MV-4-11 (cell line): ENCODE measurements around the gene FDXR.
A peak's percentile ranks its signal among the peaks of the same experiment; 100 is the strongest.
"Not testable (repeated sequence)": the region's sequence is repeated elsewhere in the genome, so short reads cannot be mapped to it uniquely, and the experiment has no call there.

Source experiments
- DNase-seq: peaks from one replicate; lab custom pipeline; 2025; lab: John Stamatoyannopoulos, UW

Gene FDXR

DNA sequence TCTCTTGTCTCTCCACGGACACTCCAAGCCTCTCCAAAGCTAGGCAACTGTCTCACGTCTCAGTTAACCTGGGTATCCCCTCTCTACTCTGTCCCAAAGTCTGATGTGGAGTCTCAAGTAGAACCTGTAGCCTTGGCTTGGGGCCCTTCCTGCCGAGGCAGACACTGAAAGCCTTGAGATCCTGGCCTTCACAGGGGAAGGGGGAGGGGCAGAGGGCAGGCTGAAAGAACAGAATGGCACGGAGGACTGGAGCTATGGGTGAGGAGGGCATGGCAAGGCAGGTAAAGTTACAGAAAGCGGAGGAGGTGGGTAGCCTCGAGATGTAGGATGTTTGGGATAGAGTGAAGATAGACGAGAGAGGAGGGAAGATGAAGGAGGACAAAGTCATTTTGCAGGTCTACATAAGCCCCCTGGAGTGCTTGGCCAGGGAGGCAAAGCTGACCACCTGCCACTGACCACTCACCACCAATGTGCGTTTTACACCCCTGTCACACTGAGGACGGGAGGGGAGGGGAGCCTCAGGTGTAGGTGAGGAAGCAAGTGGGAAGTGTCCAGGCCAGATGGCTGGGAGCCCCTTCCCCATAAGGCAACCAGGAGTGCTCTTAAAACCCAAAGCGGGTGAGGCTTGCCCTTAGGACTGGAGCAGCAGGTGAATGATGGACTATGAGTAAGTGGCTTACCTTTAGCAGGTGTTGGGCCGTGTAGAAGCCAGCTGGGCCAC lies 1.3 kb downstream of the FDXR start:
- no peak for DNase-seq

GRCh38 chr17:74870512-74870911 lies 2.3 kb downstream of the FDXR start:
- DNase-seq, result no peak

DNA sequence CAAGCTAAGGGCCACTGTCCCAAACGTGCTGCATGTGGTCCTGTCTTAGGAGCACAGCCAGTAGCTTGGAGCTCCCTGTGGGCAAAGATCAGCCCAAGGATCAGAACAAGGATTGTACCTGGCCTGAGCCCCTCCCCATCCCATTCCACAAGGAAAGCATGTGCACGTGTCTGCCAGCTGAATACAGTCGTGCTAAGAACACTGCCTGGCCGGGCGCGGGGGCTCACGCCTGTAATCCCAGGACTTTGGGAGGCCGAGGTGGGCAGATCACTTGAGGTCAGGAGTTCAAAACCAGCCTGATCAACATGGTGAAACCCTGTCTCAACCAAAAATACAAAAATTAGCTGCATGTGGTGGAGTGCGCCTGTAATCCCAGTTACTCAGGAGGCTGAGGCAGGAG lies 2.8 kb downstream of the FDXR start:
- DNase-seq, result not testable (repeated sequence)

GRCh38 chr17:74868908-74869255 lies 3.9 kb downstream of the FDXR start:
- no peak for DNase-seq

DNA sequence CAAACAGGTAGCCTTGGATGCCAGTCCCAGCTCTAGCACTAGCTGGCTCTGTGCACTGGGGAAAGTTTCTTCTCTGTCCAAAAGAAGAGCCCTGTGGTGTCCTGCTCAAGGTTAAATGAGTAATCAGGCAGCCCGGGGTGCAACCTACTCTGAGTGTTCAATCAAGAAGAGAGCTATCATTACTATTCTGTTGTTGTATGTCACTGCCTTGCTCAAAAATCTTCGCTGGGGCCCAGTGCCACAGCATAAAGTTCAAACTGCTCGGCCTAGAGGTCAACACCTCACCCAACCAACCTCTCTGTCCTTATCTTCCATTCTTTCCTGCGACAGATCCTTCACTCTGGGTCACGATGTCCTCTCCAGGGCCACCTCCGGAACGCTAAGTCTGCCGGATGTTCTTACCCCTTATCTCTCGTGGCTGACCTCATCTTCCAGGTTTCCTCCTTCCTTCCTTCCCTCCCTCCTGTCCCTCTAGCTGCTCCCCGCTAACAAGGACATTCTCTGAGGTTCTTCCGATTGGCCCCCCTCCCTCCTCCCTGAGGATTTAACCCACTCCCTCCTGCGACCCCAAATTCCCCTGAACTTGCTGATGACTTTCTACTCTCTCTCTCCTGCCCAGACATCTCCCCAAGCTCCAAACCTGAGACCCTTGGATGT lies 4.4 kb downstream of the FDXR start:
- no peak for DNase-seq

DNA sequence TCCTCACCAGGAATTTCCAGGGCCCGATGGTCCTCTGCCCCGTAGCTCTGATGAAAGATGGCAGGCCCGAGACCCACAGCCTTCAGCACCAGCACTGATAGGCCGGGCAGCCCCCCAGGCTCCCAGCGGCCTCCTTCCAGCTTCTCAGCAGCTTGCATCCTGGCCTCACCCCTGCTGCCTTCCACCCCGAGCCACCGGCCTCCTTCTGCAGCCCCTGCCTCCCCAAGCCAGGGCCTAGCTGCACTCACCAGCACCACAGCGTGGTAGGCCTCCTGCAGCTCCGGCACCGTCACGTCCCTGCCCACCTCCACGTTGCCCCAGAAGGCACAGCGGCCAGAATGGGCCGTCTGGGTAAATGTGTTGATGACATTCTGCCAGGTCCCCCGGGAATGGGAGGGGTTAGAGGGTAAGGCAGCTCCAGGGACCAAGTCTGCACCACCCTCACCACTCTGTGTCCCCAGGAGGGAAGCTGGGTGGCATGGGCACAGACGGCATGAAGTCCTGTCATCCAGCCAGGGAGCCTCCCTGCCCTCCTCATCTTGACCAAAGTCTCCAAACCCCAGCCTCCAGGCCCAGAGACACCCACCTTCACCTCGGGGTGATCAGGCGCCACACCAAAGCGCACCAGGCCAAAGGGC lies 6.5 kb downstream of the FDXR start:
- DNase-seq, result no peak

DNA sequence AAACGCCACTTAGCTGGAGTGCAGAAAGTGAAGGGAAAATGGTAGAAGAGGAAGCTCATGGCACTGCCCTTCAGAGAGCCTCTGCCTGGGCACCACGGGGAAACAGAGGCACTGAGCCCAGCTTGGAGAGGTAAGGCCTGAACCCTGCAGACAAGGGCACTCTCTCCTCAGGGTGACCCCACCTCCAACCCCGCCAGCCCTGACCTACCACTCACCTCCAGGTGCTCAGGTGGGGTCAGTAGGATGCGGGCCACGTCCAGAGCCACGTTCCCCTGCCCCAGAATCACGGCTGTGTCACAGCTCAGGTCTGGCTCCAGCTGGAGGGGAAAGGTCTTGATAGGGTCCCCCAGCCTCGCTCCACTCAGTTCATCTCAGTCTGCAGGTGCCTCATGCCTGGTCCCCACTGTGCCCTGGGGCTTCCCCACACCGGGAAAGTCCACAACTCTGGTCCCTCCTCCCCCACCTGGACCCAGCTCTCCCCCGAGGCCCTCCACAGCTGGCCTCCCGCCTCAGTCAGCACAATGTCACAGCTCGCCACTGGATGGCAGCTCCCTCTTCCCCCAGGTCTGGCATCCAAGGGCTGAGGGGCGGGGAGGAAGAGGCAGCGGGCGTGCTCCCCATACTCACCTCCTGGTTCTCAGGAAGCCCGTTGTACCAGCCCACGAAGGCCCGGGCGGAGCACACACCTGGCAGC lies 7.1 kb downstream of the FDXR start:
- no peak for DNase-seq

GRCh38 chr17:74864866-74865395 lies 7.9 kb downstream of the FDXR start:
- peak; percentile 58 for DNase-seq

DNA sequence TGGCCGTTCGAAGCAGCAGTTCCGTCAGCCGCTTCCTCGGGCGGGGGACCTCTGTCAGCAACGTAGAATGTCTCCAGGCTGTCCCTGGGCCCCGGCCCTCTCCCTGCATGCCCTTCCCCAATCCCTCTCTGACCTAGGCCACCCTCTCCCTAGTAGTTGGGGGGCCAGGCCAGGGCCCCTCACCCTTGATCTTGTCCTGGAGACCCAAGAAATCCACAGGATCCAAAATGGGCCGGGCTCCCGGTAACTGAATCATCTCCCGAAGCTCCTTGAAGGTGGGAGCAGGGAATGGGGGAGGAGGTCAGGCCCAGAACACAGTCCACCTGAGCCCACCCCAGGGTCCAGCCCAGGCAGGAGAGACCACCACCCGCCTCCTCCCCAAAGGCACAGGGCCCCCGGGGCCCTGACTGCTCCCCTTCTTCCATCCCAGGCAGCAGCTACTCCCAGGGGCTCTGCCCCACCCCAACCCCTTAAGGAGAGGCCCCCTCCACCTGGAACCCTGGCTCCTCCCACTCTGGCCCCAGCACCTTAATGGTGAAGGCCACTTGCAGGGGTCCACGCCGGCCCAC lies 8.4 kb downstream of the FDXR start:
- DNase-seq, result no peak

DNA sequence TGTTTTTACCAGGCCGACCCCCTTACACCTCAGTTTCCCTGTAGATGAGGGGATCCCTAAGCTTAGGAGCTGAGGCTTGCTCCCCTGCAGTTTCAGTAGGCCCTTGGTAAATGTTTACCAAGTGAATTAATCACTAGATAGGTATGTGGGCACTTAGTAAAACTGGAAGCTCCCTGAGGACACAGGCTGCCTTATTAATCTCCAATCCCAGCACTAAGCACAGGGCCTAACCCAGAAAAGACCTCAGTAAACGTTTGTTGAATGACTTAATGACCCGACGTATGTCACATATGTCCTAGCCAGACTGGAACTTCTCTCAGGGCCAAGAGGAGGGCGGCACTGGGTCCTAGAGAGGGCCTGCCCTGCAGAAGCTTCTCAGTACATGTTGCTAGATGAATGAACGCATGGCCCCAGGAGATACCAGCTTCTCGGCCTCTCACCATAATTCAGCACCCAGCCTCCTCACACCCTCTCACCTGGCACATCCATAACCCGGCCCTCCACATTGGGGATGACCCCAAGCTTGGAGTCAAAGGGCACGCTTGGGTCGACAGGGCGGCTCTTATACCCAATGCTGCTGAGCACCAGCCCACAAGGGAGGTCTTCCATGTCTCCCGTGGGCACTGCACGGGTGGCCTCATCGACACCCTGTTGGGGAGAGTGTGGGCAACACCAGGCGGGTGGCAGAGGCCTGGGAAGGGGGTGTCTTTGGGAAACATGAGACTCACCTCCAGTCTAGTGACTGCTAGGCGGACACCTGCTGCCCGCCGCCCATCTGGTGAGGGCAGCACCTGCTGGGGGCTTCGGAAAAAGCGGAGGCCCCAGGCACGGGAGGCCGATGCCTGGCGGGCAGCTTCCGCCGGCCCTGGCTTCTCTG lies 9.1 kb downstream of the FDXR start:
- no peak for DNase-seq

- DNase-seq, result no peak
Observed at GRCh38 chr17:74862919-74863318, 9.9 kb downstream of the FDXR start.

- DNase-seq, result no peak
Observed at GRCh38 chr17:74862108-74862901, 10.5 kb downstream of the FDXR start.

- no peak for DNase-seq
Observed at GRCh38 chr17:74861662-74862107, 11.1 kb downstream of the FDXR start.

DNA sequence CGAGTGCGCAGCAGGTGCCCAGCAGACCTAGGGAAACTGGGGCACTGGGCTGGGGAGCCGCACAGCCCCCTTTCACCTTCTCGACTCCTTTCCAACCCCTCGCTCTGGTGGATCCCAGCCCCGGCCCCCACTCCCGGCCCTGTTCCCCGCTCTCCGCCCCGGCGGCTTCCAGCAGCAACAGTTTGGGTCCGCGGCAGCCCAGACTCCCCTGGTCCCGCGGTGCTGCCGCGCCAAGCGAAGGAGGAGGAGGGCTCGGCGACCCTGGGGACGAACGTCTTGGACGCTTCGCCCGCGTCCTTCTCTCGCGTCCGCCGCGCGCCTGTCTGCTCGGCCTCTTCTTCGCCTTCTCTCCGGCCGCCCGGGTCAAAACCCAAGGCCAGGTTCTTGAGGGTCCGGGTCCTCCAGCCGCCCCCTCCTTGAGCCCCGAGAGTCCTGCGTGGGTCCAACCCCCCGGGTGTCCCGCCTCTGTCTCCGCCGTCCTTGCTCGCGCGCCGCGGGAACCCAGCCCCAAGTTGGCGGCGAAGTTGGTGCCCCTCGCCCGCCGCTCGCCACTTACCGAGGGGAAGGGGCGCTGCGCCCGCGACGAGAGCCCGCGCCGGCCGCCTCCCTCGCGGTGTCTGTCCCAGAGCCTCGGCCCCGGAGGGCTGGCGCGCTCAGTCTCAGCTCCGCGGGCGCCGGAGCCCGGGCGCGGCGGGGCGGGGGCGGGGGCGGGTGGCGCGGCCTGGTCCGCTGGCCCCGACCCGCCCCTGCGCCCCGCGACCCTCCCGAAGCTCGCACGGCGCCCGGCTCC lies 11.7 kb downstream of the FDXR start:
- DNase-seq, result no peak

GRCh38 chr17:74860229-74860871 lies 12.4 kb downstream of the FDXR start:
- DNase-seq, result no peak

GRCh38 chr17:74859459-74860228 lies 13.2 kb downstream of the FDXR start, which contains the start of gene GRIN2C:
Gene GRIN2C, minus strand, starts transcription at chr17:74859885. Its CDS starts 4,793 bp downstream, at chr17:74855092.
- DNase-seq, result no peak

DNA sequence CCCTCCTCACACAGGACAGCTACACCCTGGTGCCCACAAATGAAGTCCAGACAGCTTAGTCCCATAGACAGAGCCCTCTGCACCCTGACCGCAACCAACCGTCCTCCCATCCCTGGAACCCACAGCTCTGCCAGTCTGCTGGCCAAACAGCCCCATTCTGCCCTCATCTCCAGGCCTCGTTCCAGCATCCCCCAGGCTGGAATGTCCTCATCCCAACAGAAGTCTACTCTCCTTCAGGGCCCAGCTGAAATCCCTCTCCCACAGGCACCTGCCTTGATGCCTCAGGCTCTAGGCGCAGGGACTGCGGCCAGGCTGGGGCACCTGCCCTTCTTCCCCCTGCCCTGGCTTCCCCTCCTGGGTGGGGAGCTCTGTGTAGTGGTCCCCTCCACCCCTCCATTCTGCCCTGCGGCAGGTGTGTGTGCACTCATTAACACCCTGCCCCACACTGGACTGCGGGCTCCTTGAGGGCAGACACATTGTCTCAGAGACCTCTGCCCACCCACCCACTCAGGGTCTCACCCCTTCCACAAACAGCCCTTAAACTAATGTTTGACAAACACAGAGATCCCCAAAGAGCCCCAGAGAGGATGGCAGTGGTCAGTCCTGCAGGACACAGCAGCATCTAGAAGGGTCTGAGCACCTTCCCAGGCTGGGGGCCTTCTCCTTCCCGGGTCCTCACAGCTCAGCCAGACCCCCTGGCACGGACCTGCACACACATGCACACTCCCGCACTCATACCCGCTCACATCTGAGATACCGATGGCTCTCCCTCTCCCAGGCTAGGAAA lies 13.9 kb downstream of the FDXR start:
- DNase-seq, result no peak
